HG03039 (cell line): ENCODE data around the gene MTMR6.
A peak's percentile ranks its signal among the peaks of the same experiment; 100 is the strongest.

ENCODE experiments used
- ATAC-seq: cut with Tn5 transposase; IDR thresholded peaks from one replicate; pipeline ENCODE4 v1.9.1; 2021; ENCODE audit warnings: mild to moderate bottlenecking, moderate library complexity; ENCODE audit not compliant: unreplicated experiment

The MTMR6 gene

GRCh38 chr13:25281193-25281934, 5.9 kb downstream of the MTMR6 start:
- peak; percentile 47 for ATAC-seq

DNA sequence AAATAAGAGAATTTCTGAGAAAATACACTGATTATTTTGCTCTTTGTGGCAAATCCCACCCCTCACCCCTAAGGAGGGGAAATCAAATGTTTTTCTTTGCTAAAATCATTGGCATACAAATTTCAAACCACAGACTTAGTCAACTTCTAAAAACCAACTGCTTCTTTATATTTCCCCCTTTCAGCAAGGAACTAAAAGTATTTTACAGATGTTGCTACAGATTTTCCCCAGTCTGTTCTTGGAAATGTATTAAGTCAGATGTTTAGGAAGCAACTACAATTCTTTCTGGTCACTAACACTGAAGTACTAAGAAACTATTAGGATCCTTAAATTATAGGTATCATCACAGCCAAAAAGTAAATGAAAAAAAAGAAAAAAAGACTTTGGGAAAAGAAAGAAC, 6.9 kb downstream of the MTMR6 start:
- no peak for ATAC-seq

DNA sequence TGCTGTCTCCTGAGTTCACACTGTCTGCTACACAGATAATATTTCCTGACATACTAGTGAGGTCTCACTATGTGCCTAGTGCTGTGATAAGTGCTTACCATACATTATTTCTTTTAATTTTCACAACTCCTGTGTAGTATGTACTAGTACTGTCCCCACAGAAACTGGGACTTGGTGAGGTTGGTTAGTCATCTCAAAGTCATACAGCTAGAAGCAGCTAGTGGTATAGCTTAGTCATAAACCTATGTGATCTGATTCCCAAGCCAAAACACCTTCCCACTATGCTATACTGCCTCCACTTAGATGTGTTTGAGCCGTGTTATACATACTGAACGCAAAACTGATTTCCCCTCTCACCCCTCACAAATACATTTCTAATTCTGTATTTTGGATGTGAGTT, 10.5 kb downstream of the MTMR6 start:
- ATAC-seq, result no peak

- no peak for ATAC-seq
Measured at GRCh38 chr13:25268561-25268960, 18.7 kb downstream of the MTMR6 start.

DNA sequence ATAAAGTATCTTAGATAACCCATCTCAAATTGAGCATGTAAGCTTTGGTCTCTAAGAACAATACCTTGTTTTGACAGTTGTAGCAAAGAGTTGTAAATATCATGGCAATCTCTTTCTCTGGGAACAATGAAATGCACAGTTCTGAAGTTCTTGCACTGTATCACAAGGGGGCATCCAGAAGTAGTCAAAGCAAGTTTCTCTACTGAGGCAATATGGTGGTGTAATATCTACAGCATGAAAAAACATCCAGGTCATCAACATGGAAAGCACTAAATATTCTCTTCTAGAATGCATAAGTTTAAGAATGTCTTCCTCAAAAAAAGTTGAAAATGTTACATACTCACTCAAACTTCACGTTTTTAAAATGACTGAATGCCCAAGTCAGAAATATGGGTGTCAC, 19.6 kb downstream of the MTMR6 start:
- ATAC-seq, result no peak

- ATAC-seq, result no peak
Measured at GRCh38 chr13:25266706-25267105, 20.6 kb downstream of the MTMR6 start.

DNA sequence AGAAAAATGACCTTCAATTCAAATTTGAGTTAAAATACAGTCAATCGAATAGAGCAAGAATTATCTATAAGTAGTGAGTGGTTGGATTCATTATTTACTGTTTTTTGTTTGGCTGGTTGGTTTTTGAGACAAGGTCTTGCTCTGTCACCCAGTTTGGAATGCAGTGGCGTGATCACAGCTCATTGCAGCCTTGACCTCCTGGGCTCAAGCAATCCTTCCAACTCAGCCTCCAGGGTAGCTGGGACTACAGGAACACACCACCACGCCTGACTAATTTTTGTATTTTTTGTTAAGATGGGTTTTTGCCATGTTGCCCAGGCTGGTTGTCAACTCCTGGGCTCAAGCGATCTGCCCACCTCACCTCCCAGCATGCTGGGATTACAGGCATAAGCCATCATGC, 25.0 kb downstream of the MTMR6 start:
- ATAC-seq, result no peak

- ATAC-seq, result no peak
Measured at GRCh38 chr13:25253702-25254101, 33.6 kb downstream of the MTMR6 start.

DNA sequence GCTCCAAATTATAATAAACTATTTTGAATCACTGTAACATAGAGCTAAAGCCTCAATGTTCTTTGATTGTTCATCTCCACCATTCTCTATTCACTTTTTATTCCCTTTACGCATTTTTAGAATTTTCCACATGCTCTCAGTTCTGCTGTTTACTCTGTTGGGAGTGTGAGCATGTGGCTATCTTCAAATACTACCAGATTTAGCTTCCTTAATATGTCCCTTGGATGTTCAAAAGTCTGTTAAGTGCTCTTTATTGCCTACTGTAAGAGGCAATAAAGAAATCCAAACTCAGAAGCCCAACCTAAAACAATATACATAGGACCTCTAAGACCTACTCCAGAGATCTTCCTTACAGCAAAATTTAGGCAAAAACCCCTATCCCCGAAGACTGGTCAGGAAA, 34.5 kb downstream of the MTMR6 start:
- no peak for ATAC-seq

DNA sequence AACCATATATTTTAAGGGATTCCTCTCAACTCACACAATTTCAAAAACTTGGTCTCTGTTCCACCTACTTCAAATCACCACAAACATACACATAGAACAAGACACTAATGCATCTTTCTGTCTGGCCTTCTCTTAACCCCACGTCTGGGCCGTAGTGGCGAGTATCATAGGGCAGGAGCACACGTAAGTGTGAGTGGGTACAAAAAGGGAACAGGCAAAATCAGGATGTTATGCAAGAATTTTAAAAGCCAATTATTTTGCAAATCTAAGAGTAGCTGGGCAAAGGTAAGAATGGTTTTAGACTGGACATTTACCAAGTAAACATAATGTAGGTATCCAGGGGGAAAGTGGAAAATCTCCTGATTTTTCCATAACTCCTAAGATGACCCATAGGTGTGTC, 35.1 kb downstream of the MTMR6 start:
- ATAC-seq, result no peak

DNA sequence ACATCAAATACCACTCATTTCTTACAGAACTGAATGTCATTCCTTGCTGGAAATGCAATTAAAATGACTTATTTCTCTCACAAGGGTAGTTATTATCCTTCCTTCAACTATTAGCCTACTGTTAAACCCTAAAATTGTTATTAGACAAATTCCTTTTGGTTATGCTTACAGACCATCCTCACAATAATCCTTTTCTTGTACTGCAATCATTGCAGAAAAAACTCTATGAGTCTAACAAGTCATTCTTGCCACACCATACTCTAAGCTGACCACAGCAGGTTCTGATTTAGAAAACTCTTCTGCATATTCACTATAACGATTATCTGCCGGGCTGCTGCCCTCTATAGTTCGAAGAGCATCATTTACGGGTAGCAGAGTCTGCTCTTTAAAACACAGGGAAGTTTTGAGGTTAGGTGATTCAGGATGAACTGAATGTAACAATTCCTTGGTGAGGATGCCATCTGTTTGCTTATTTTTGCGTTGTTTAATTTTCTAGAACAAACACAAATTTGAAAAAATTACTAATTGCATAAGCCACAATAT, 38.2 kb downstream of the MTMR6 start:
- ATAC-seq, result peak; percentile 46

DNA sequence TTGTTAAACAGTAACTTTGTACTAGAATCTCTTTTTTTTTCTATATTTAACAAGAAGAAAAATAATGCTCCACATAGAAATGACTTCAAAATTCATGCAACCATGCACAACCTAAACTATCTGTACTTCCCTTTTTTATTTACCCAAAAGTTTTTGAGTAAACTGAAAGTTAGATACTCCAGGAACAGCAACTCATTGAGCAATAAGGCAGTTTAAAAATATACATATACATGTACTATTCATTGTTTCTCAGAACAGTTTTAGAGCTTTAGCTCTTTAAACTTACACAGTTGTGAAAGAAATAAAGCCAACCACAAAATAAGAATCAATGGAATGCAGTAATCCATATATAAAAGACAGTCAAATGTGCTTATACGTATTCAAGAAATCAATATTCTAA, 39.2 kb downstream of the MTMR6 start:
- ATAC-seq, result no peak

GRCh38 chr13:25247360-25247759, 39.9 kb downstream of the MTMR6 start:
- ATAC-seq, result no peak

- ATAC-seq, result no peak
Measured at GRCh38 chr13:25244123-25244522, 43.2 kb downstream of the MTMR6 start.

DNA sequence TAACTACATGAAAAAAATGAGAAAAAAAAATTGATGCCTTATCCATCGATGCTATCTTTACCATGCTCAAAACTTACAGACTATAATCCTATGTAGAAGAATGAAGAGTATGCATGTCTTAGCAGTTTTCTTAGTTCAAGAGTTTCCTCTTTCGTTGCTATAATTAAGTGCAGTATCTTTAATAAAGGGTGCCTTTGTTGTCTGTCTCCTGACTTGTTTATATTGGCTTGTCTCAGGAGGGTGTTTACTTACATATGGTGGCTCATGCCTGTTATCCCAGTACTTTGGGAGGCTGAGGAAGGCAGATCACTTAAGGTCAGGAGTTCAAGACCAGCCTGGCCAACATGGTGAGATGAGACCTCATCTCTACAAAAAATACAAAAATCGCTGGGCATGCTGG, 44.3 kb downstream of the MTMR6 start:
- ATAC-seq, result no peak

GRCh38 chr13:25241007-25241406, 46.3 kb downstream of the MTMR6 start:
- no peak for ATAC-seq

- no peak for ATAC-seq
Measured at GRCh38 chr13:25237083-25237482, 50.2 kb downstream of the MTMR6 start.

DNA sequence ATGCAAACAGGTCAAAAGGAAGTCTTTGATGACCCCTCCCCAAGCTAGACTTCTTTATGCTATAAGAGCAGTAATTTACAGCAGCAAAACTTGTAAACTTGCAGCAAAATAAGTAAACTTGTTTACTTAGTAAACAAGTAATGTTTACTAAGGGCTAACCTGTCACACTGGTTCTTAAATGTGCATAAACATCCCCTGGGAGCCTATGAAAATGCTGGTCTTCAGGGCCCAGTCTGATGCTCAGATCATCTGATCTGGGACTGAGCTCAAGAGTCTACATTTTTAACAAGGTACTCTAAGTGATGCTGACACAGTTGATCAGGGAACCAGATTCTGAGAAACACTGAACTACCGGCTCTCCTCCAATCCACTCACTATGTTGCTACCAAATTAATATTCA, 53.4 kb downstream of the MTMR6 start:
- no peak for ATAC-seq

GRCh38 chr13:25232937-25233515, 54.3 kb downstream of the MTMR6 start:
- ATAC-seq, result no peak

GRCh38 chr13:25231517-25231916, 55.8 kb downstream of the MTMR6 start:
- no peak for ATAC-seq

DNA sequence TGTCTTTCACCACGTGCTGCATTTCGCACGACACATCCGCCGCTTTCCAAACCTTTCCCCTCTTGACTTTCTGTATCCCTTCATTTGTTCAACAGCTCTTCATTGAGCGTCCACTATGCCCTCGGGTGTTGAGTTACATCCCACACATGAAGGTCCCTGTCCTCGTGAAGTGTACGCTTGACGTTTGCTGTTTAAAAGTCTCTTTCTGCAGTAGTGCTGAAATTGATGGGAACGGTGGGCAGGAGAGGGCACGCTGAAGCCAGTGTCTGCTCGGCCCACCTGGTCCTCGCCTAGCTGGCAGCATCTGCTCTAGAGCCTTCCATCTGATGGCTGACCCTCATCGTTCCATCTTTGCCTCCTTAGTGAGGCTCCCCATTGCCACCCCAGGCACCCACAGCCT, 59.6 kb downstream of the MTMR6 start:
- ATAC-seq, result no peak

DNA sequence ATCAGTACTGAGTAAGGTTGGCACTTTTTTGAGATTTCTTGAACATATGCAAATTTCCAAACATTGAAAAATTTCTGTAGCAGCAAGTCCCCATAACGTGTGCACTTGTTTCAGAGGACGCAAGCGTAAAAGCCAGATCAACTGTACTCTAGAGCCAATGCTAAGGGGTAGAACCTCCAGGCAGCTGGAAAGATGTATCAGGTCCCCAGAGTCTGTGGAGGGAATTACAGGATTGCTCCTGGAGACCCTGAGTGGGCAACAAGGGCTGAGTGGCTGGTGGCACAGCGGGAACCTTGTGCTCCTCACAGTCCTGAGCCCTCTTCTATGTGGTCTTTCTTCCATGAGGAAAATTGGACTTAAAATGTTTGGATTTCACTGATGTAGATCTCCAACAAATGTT, 61.3 kb downstream of the MTMR6 start:
- no peak for ATAC-seq

GRCh38 chr13:25224151-25224550, 63.1 kb downstream of the MTMR6 start:
- ATAC-seq, result no peak
